Measurements from ENCODE around the gene CACNA1D. TPM values are rescaled to one million over a fixed set of nuclear protein-coding genes. Genes with fewer than 3 reads are reported as not detected.
A peak's percentile ranks its signal among the peaks of the same experiment; 100 is the strongest.

Gene CACNA1D
- total and polyA plus RNA-seq, 8 donors, result 5.3 to 22.8 (median 11.6) TPM

DNA sequence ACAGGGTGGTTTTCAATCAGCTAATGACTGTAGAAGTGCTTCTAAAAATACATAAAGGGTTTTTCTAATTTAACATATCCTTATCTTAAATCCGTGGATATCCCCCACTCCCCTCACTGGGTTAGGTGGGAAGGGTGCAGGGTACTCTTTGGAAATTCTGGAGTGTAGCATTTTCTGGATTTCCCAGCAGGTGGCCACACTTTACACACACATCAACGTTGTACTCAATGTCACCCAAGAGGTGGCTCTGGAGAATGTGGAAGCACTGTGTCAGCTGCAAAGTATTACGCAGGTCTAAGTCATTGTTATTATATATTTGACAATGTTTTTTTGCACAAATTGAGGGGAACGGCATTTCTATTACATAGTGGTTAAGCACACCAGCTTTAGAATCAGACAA is 183.0 kb downstream of the CACNA1D start:
- FAIRE-seq (no peak), DNase-seq (no peak), ATAC-seq (peak; percentile 55 to 75 (median 68))
- Histone ChIP-seq H3K9me3 (no peaks in the 10 kb centered on the region), H3K27ac (no peak overlapping the region), H3K36me3 (no peaks in the 10 kb centered on the region), H3K4me1 (no peaks in the 10 kb centered on the region), H3K27me3 (no peaks in the 10 kb centered on the region), H3K4me3 (no peak overlapping the region)
- intact Hi-C loops (cut with DNase I), result no loop called here
- TF ChIP-seq, protein P1, sequence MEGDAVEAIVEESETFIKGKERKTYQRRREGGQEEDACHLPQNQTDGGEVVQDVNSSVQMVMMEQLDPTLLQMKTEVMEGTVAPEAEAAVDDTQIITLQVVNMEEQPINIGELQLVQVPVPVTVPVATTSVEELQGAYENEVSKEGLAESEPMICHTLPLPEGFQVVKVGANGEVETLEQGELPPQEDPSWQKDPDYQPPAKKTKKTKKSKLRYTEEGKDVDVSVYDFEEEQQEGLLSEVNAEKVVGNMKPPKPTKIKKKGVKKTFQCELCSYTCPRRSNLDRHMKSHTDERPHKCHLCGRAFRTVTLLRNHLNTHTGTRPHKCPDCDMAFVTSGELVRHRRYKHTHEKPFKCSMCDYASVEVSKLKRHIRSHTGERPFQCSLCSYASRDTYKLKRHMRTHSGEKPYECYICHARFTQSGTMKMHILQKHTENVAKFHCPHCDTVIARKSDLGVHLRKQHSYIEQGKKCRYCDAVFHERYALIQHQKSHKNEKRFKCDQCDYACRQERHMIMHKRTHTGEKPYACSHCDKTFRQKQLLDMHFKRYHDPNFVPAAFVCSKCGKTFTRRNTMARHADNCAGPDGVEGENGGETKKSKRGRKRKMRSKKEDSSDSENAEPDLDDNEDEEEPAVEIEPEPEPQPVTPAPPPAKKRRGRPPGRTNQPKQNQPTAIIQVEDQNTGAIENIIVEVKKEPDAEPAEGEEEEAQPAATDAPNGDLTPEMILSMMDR (IDR thresholded peaks at IDR 0.05), result peak in 2 of 4 donors; percentile 8 to 20
- 18 to 24% methylated on average over 4 of the region's 4 CpGs for WGBS, 2 donors

DNA sequence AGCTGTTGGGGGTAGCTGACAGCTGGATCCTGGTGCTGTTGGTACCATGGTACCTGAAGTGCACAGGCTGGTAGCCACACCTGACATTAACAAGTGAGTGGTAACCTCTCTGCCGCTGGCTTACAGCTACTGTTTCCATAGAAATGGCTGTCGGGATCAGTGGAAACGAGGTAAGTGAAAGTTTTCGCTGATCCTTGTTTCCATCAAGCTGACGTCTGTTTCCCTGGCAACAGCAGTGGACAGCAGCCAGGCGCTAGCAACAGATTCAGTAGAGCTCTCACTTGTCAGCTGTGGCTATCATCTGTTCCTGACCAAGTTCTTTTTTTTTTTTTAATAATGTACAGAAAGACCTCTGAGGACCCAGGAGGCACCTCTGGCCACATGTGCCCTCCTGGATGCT is 185.6 kb downstream of the CACNA1D start:
- ATAC-seq, result peak in 2 of 4 donors; percentile 74 to 82

DNA sequence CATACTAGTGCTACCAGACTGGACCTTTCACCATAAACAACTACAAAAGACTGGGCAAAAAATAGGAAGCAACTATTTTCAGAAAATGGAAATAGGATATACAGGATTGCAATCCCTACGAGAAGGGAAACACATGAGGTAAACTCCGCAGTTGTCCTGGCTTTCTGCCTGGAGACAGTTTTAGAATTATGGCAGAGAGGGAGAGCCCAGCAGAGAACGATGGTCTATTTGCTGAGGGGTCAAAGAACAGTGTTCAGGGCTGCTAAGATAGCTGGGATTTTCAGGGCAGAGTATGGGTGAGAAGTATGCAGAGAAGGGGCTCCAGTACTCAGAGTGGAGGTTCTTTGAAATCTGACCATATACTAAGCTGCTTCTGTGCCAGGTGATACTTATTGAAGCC is 188.4 kb downstream of the CACNA1D start:
- no peak overlapping the region for H3K4me3 ChIP-seq
- peaks cover 0 to 3% (median 0%) of the 10 kb centered on the region in 4 donors for H3K27me3 ChIP-seq
- no peak overlapping the region for H3K27ac ChIP-seq
- FAIRE-seq (no peak), DNase-seq (no peak), ATAC-seq (no peak)
- H3K9me3 ChIP-seq, result no peaks in the 10 kb centered on the region
- no peaks in the 10 kb centered on the region for H3K36me3 ChIP-seq
- 55 to 57% methylated on average over 3 of the region's 3 CpGs for WGBS, 2 donors
- H3K4me1 ChIP-seq, result no peaks in the 10 kb centered on the region
- TF ChIP-seq, protein P1 (IDR thresholded peaks at IDR 0.05), result no peak
- intact Hi-C loops (cut with DNase I), result no loop called here

More for the DNA sequence above, 185.6 kb downstream of the CACNA1D start:
- Histone ChIP-seq H3K27ac (no peak overlapping the region), H3K27me3 (peaks cover 0 to 3% (median 0%) of the 10 kb centered on the region in 4 donors), H3K9me3 (no peaks in the 10 kb centered on the region), H3K4me3 (no peak overlapping the region), H3K4me1 (no peaks in the 10 kb centered on the region), H3K36me3 (no peaks in the 10 kb centered on the region)
- FAIRE-seq (no peak), DNase-seq (peak in 1 of 6 donors; percentile 36)
- intact Hi-C loops (cut with DNase I), result no loop called here
- TF ChIP-seq, protein P1 (IDR thresholded peaks at IDR 0.05), result no peak
- 26 to 35% methylated on average over 6 of the region's 6 CpGs for WGBS, 2 donors

DNA sequence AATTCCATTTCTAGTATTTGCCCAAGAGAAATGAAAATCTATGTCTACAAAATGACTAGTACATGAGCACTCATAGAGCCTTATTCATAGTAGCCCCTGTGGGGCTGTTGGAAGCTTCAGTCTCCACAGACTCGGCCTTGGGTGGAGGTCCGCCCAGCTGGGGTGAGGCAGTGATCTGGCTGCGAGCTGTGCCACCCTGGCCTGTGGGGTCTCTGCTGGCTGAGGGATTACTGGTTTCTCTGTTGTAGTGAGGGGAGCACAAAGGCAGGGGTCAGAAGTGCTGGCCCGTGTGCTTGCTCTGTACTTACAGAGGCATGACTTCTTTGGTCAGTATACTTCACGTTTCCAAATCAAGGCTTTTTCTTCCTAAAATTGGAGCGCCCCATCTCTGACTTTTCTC is 193.7 kb downstream of the CACNA1D start:
- ATAC-seq (no peak), DNase-seq (no peak), FAIRE-seq (no peak)
- intact Hi-C loops (cut with DNase I), result no loop called here
- Histone ChIP-seq H3K9me3 (no peaks in the 10 kb centered on the region), H3K27me3 (peaks cover 0 to 3% (median 0%) of the 10 kb centered on the region in 4 donors), H3K4me1 (no peaks in the 10 kb centered on the region), H3K4me3 (no peak overlapping the region), H3K27ac (no peak overlapping the region), H3K36me3 (no peaks in the 10 kb centered on the region)
- 71 to 80% methylated on average over 6 of the region's 6 CpGs for WGBS, 2 donors
- TF ChIP-seq, protein P1 (IDR thresholded peaks at IDR 0.05), result no peak

DNA sequence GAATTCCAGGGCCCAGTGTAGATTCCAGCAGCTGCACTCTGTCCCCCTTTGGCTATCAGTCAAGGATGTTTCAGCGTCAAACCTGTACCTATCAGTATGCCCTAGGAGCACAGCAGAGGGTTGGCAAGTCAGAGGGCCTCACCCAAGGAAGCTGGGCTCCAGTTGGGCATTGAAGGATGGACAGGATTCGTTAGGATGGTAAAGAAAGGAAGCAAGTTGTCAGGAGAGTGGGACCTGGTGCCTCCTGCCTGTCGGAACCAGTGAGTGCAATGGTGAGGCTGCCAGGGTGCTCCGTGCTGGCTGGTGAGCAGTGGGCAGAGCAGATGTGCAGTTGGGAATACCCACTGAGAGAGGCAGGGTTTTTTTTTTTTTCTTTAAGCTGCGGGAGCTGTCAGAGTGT is 194.6 kb downstream of the CACNA1D start:
- 50 to 58% methylated on average over 5 of the region's 5 CpGs for WGBS, 2 donors
- Histone ChIP-seq H3K36me3 (no peaks in the 10 kb centered on the region), H3K9me3 (no peaks in the 10 kb centered on the region), H3K27me3 (peaks cover 0 to 3% (median 0%) of the 10 kb centered on the region in 4 donors), H3K4me1 (no peaks in the 10 kb centered on the region), H3K27ac (no peak overlapping the region), H3K4me3 (no peak overlapping the region)
- no peak for FAIRE-seq
- intact Hi-C loops (cut with DNase I), result no loop called here
- DNase-seq, result no peak
- TF ChIP-seq, protein P1 (IDR thresholded peaks at IDR 0.05), result no peak
- no peak for ATAC-seq
